ENCODE measurements around the gene SLC25A34.

GRCh38 chr1:15755646-15756040 lies 19.6 kb downstream of the SLC25A34 start:
- TF ChIP-seq CTCF (IDR thresholded peaks at IDR 0.05), result no peak
- no peak for TF ChIP-seq POLR2A (IDR thresholded peaks at IDR 0.05)
